Parathyroid adenoma (tissue), 2 donors: ENCODE data around the gene MDFI.

Experiments
- H2AFZ ChIP-seq: fragments of 300-600 bp; sonication (generic); one replicate; pipeline ENCODE4 v1.7.0; 2017; ENCODE audit warnings: antibody characterized with exemption, mild to moderate bottlenecking
- H3K27ac ChIP-seq: fragments of 300-600 bp; sonication (generic); one replicate; pipeline ENCODE4 v1.7.0; 2017
- H3K27me3 ChIP-seq: fragments of 300-600 bp; sonication (generic); one replicate; pipeline ENCODE4 v1.7.0; 2017; ENCODE audit warnings: low read length; ENCODE audit not compliant: control insufficient read depth, insufficient read depth
- H3K36me3 ChIP-seq: fragments of 300-600 bp; sonication (generic); one replicate; pipeline ENCODE4 v1.7.0; 2017; ENCODE audit warnings: low read length; ENCODE audit not compliant: control insufficient read depth, insufficient read depth
- H3K4me1 ChIP-seq: fragments of 300-600 bp; sonication (generic); one replicate; pipeline ENCODE4 v1.7.0; 2017; ENCODE audit warnings: control low read depth
- H3K4me2 ChIP-seq: fragments of 300-600 bp; sonication (generic); one replicate; pipeline ENCODE4 v1.7.0; 2017; ENCODE audit warnings: low read length
- H3K4me3 ChIP-seq: fragments of 300-600 bp; sonication (generic); one replicate; pipeline ENCODE4 v1.7.0; 2017; ENCODE audit warnings: low read depth, low read length
- H3K79me2 ChIP-seq: fragments of 300-600 bp; sonication (generic); one replicate; pipeline ENCODE4 v1.7.0; 2017; ENCODE audit warnings: control low read depth
- H3K9ac ChIP-seq: fragments of 300-600 bp; sonication (generic); one replicate; pipeline ENCODE4 v1.7.0; 2017; ENCODE audit warnings: mild to moderate bottlenecking
- H3K9me3 ChIP-seq: fragments of 300-600 bp; sonication (generic); one replicate; pipeline ENCODE4 v1.7.0; 2017; ENCODE audit warnings: low read length; ENCODE audit not compliant: control insufficient read depth
- TF ChIP-seq, protein P1 (sequence below): fragments of 300-600 bp; sonication (generic); IDR thresholded peaks from one replicate; pipeline ENCODE4 v1.7.0; 2017; ENCODE audit warnings: antibody characterized with exemption, mild to moderate bottlenecking
- donor health status: primary hyperparathyroidism.

Gene MDFI

DNA sequence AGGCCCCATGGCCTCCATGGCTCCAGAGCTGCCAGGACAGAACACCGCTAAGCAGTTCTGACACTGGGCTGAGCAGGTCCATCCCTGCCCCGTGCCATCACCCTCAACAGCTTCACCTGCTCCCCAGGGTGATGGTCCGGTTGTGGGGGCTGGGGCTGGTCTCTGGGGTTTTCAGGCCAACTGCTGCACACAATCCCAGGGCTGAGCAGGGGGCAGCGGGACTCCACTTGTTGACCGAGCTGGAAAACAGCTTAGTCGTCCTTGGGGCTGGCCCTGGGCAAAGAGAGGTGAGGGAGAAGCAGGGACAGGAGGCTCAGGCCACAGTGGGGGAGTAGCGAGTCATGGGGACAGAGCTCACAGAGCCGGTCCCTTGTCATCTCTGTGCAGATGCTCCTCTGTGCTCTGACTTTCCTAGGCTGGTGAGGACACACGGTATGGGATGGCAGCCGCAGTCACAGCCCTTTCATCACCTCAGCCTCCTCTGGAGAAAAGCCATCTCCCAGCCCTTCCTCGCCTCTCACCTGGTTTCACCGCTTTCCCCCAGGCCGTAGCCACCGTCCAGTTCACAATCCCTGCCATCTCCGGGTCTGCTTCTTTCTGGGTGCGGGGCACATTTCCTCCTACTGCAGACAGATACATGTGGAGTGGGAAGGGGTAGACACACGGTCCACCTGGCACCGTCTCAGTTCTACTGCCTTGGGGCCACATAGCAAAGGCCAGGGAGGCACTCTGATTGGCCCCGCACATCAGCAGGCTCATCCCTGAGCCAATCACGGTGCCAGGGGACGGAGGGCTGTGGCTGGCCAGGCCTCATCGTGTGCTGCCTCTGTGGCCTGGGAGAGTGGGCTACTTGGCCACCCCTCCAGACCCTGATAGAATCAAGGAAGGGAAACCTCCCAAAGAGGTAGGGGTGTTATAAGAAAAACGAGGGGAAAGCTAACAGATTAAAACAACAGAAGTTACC is 19.1 kb downstream of the MDFI start:
- H3K9me3 ChIP-seq = no peaks in the 10 kb centered on the region
- no peak overlapping the region for H2AFZ ChIP-seq
- TF ChIP-seq, protein P1, sequence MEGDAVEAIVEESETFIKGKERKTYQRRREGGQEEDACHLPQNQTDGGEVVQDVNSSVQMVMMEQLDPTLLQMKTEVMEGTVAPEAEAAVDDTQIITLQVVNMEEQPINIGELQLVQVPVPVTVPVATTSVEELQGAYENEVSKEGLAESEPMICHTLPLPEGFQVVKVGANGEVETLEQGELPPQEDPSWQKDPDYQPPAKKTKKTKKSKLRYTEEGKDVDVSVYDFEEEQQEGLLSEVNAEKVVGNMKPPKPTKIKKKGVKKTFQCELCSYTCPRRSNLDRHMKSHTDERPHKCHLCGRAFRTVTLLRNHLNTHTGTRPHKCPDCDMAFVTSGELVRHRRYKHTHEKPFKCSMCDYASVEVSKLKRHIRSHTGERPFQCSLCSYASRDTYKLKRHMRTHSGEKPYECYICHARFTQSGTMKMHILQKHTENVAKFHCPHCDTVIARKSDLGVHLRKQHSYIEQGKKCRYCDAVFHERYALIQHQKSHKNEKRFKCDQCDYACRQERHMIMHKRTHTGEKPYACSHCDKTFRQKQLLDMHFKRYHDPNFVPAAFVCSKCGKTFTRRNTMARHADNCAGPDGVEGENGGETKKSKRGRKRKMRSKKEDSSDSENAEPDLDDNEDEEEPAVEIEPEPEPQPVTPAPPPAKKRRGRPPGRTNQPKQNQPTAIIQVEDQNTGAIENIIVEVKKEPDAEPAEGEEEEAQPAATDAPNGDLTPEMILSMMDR = no peak
- no peak overlapping the region for H3K4me2 ChIP-seq
- H3K79me2 ChIP-seq = no peaks in the 10 kb centered on the region
- H3K4me3 ChIP-seq = no peak overlapping the region
- H3K4me1 ChIP-seq = no peaks in the 10 kb centered on the region
- H3K27ac ChIP-seq = no peak overlapping the region
- no peak overlapping the region for H3K9ac ChIP-seq
- no peaks in the 10 kb centered on the region for H3K27me3 ChIP-seq
- H3K36me3 ChIP-seq = no peaks in the 10 kb centered on the region

DNA sequence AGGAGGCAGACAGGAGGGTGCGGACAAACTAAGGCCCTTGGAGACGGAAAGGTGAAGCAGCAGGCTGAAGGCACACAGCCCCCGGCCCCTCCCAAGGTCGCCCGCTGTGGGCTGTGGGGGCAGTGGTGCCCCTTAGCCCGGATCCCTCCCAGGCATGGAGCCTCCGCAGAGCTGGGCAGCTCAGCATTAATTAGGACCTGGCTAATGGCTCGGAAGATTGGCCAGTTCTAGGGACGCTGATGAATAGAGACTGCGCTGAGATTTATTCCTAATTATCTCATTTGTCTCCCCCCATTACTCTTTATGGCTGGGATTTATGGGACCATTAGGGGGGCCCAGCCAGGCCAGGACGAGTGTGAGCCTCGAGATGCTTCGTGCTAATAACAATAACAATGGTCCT is 20.4 kb downstream of the MDFI start:
- no peaks in the 10 kb centered on the region for H3K27me3 ChIP-seq

DNA sequence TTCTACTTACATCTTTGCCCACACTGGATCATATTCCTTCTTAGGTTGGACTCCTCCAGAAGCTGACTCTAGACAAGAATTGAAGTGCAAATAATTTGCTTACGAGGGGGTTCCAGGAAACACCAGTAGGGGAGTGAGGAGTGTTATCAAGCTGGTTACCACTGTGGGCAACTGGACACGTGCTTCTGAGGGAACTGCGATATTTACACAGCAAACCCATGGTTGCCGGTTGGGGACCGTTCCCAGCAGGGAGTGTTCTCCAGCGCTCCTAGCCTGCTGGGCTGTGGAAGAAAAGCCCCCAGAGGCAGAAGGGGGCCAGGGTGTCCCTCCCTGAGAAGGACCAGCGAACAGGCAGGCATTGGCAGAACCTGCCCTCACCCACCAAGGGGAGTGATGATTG is 21.7 kb downstream of the MDFI start:
- no peak overlapping the region for H3K9ac ChIP-seq
- H3K27me3 ChIP-seq = no peaks in the 10 kb centered on the region
- no peak overlapping the region for H3K4me2 ChIP-seq
- no peaks in the 10 kb centered on the region for H3K36me3 ChIP-seq
- no peaks in the 10 kb centered on the region for H3K4me1 ChIP-seq
- H3K4me3 ChIP-seq = no peak overlapping the region
- H3K79me2 ChIP-seq = no peaks in the 10 kb centered on the region
- H3K27ac ChIP-seq = no peak overlapping the region
- no peak overlapping the region for H2AFZ ChIP-seq
- H3K9me3 ChIP-seq = no peaks in the 10 kb centered on the region
- TF ChIP-seq, protein P1 = no peak

More for the DNA sequence above, 20.4 kb downstream of the MDFI start:
- Histone ChIP-seq H3K4me3 (no peak overlapping the region), H3K27ac (no peak overlapping the region), H3K9ac (no peak overlapping the region), H3K4me2 (no peak overlapping the region), H3K79me2 (no peaks in the 10 kb centered on the region), H3K36me3 (no peaks in the 10 kb centered on the region), H3K4me1 (no peaks in the 10 kb centered on the region), H3K9me3 (no peaks in the 10 kb centered on the region), H2AFZ (no peak overlapping the region)
- TF ChIP-seq, protein P1 = no peak

DNA sequence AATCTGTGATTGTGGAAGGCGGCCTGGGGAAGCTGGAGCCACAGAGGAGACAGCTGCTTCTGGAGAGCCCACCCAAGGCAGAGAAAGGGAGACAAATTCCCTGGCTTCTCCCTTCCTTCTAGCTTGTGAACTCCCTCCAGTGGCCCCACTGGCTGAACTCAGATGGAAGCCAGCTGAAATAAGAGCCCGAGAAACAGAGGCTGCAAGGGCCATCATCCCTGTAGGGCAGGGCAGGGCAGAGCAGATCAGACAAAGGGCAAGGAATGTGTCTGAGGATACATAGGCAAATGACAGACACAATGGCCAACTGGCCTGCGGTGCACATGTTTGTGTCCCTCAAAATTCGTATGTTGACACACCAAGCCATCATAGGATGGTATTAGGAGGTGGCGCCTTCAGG is 25.3 kb downstream of the MDFI start:
- TF ChIP-seq, protein P1 = no peak
- Histone ChIP-seq H3K27me3 (no peaks in the 10 kb centered on the region), H3K4me2 (no peak overlapping the region)

More for the DNA sequence above, 25.3 kb downstream of the MDFI start:
- H3K4me3 ChIP-seq = no peak overlapping the region
- H3K9ac ChIP-seq = no peak overlapping the region
- no peak overlapping the region for H2AFZ ChIP-seq
- no peaks in the 10 kb centered on the region for H3K36me3 ChIP-seq
- H3K79me2 ChIP-seq = no peaks in the 10 kb centered on the region
- H3K9me3 ChIP-seq = no peaks in the 10 kb centered on the region
- no peaks in the 10 kb centered on the region for H3K4me1 ChIP-seq
- H3K27ac ChIP-seq = no peak overlapping the region
